Neural cell (in vitro differentiated cells): ENCODE data around the gene MAPK8IP3. TPM values are rescaled to one million over a fixed set of nuclear protein-coding genes. Genes with fewer than 3 reads are reported as not detected.

Source experiments
- H2AFZ ChIP-seq: fragments of 200-600, 300-800 bp; sonication (generic), shearing (Covaris generic); 2 replicates; pipeline ENCODE4 v1.6.0; 2014; ENCODE audit warnings: low read depth, mild to moderate bottlenecking, antibody characterized with exemption, low read length, moderate library complexity
- H3F3A ChIP-seq: fragments of 200-600 bp; shearing (Covaris generic); 2 replicates; pipeline ENCODE4 v1.6.1; 2016; ENCODE audit warnings: mild to moderate bottlenecking, moderate library complexity, mixed read lengths, antibody characterized with exemption, low read length; ENCODE audit not compliant: insufficient read depth, poor library complexity, severe bottlenecking
- H3K27ac ChIP-seq: fragments of 200-600, 300-800 bp; sonication (generic), shearing (Covaris generic); 2 replicates; pipeline ENCODE4 v1.5.1; 2014; ENCODE audit warnings: mild to moderate bottlenecking, low read length, moderate library complexity
- H3K27me3 ChIP-seq: fragments of 300-800, 200-600 bp; sonication (generic), shearing (Covaris generic); 2 replicates; pipeline ENCODE4 v1.6.0; 2014; ENCODE audit warnings: mild to moderate bottlenecking, low read depth, low read length, moderate library complexity; ENCODE audit not compliant: insufficient read depth
- H3K36me3 ChIP-seq: fragments of 300-800, 200-600 bp; sonication (generic), shearing (Covaris generic); 2 replicates; pipeline ENCODE4 v1.5.1; 2014; ENCODE audit warnings: mild to moderate bottlenecking, antibody characterized with exemption, low read length, moderate library complexity; ENCODE audit not compliant: insufficient read depth
- H3K4me2 ChIP-seq: fragments of 300-800, 200-600 bp; sonication (generic), shearing (Covaris generic); 2 replicates; pipeline ENCODE4 v1.6.0; 2014; ENCODE audit warnings: mild to moderate bottlenecking, low read length
- H3K4me3 ChIP-seq: fragments of 300-800, 200-600 bp; sonication (generic), shearing (Covaris generic); 2 replicates; pipeline ENCODE4 v1.5.1; 2014; ENCODE audit warnings: mild to moderate bottlenecking, low read length, moderate library complexity
- H3K79me2 ChIP-seq: fragments of 200-600 bp; shearing (Covaris generic); replicated peaks from 2 replicates; pipeline ENCODE4 v1.6.0; 2014; ENCODE audit warnings: mild to moderate bottlenecking, low read length, moderate library complexity; ENCODE audit not compliant: insufficient read depth
- H3K9ac ChIP-seq: fragments of 300-800, 200-600 bp; sonication (generic), shearing (Covaris generic); 2 replicates; pipeline ENCODE4 v1.6.1; 2016; ENCODE audit warnings: mild to moderate bottlenecking, low read length, mixed read lengths
- H3K9me2 ChIP-seq: fragments of 200-600 bp; shearing (Covaris generic); 2 replicates; pipeline ENCODE4 v1.6.1; 2016; ENCODE audit warnings: mild to moderate bottlenecking, low read length, mixed read lengths; ENCODE audit not compliant: insufficient read depth
- H3K9me3 ChIP-seq: fragments of 200-600, 300-800 bp; sonication (generic), shearing (Covaris generic); 2 replicates; pipeline ENCODE4 v1.6.1; 2016; ENCODE audit warnings: mild to moderate bottlenecking, mixed run types, low read length, moderate library complexity, mixed read lengths
- H4K20me1 ChIP-seq: fragments of 200-600 bp; shearing (Covaris generic); 2 replicates; pipeline ENCODE4 v1.6.1; 2016; ENCODE audit warnings: mild to moderate bottlenecking, mixed run types; ENCODE audit not compliant: insufficient read depth
- CTCF ChIP-seq: fragments of 450-650 bp; IDR thresholded peaks from 2 replicates; pipeline ENCODE4 v1.5.1; 2014; ENCODE audit warnings: antibody characterized with exemption, mild to moderate bottlenecking, moderate library complexity; ENCODE audit not compliant: poor library complexity, severe bottlenecking
- EP300 ChIP-seq: fragments of 450-650 bp; conservative IDR thresholded peaks from 2 replicates; pipeline ENCODE4 v1.6.1; 2014; ENCODE audit warnings: antibody characterized with exemption, mild to moderate bottlenecking, moderate library complexity; ENCODE audit not compliant: poor library complexity, severe bottlenecking
- EZH2 ChIP-seq: fragments of 200-600, 300-800 bp; shearing (Covaris generic), sonication (generic); IDR thresholded peaks from 2 replicates; pipeline ENCODE4 v1.6.1; 2014; ENCODE audit warnings: antibody characterized with exemption, low read length, borderline replicate concordance, mild to moderate bottlenecking; ENCODE audit not compliant: insufficient read depth, poor library complexity, severe bottlenecking
- MXI1 ChIP-seq: fragments of 450-650 bp; conservative IDR thresholded peaks from 2 replicates; pipeline ENCODE4 v1.6.1; 2014; ENCODE audit warnings: antibody characterized with exemption, mild to moderate bottlenecking; ENCODE audit not compliant: poor library complexity, severe bottlenecking
- POLR2AphosphoS5 ChIP-seq: IDR thresholded peaks from 2 replicates; pipeline ENCODE4 v1.6.1; 2012
- RAD21 ChIP-seq: fragments of 450-650 bp; conservative IDR thresholded peaks from 2 replicates; pipeline ENCODE4 v1.6.1; 2014; ENCODE audit warnings: antibody characterized with exemption, mild to moderate bottlenecking, moderate library complexity
- REST ChIP-seq: IDR thresholded peaks from 2 replicates; pipeline ENCODE4 v1.6.1; 2012; ENCODE audit warnings: borderline replicate concordance
- SMC3 ChIP-seq: fragments of 450-650 bp; conservative IDR thresholded peaks from 2 replicates; pipeline ENCODE4 v1.6.1; 2014; ENCODE audit warnings: antibody characterized with exemption, mild to moderate bottlenecking, moderate library complexity; ENCODE audit not compliant: poor library complexity
- TAF1 ChIP-seq: IDR thresholded peaks from 2 replicates; pipeline ENCODE4 v1.6.1; 2012; ENCODE audit warnings: low read depth
- polyA plus RNA-seq: library from polyadenylated mRNA; depleted of rRNA; stranded (reverse); fragments of >200 nt; gene quantifications from 2 replicates; pipeline ENCODE4 v1.2.3, GENCODE V29; 2014

The MAPK8IP3 gene
- polyA plus RNA-seq, 1 donor from 2014 or later = 51.0 TPM

- Histone ChIP-seq H4K20me1 (no peaks in the 10 kb centered on the region), H3K4me3 (peak overlapping the region; percentile 99), H3K79me2 (peaks cover 67% of the 10 kb centered on the region), H3K9me2 (no peaks in the 10 kb centered on the region), H3K9me3 (no peaks in the 10 kb centered on the region), H3K9ac (peak overlapping the region; percentile 97), H3K36me3 (no peaks in the 10 kb centered on the region), H2AFZ (no peak overlapping the region), H3F3A (peaks cover 4% of the 10 kb centered on the region), H3K4me2 (peak overlapping the region; percentile 68), H3K27ac (no peak overlapping the region), H3K27me3 (no peaks in the 10 kb centered on the region)
- no peak for TF ChIP-seq EZH2
- no peak for TF ChIP-seq REST
- no peak for TF ChIP-seq MXI1
- TF ChIP-seq CTCF = no peak
- no peak for TF ChIP-seq POLR2AphosphoS5
- TF ChIP-seq EP300 = no peak
- TF ChIP-seq RAD21 = no peak
- no peak for TF ChIP-seq SMC3
- no peak for TF ChIP-seq TAF1
Observed at GRCh38 chr16:1708768-1709180, 2.8 kb downstream of the MAPK8IP3 start.

GRCh38 chr16:1709356-1709755, 3.4 kb downstream of the MAPK8IP3 start:
- H3K9me3 ChIP-seq = no peaks in the 10 kb centered on the region
- TF ChIP-seq MXI1 = no peak
- H3K36me3 ChIP-seq = no peaks in the 10 kb centered on the region
- H3K9me2 ChIP-seq = no peaks in the 10 kb centered on the region
- no peaks in the 10 kb centered on the region for H4K20me1 ChIP-seq
- no peaks in the 10 kb centered on the region for H3K27me3 ChIP-seq
- H2AFZ ChIP-seq = no peak overlapping the region
- no peak overlapping the region for H3K9ac ChIP-seq
- no peak overlapping the region for H3K27ac ChIP-seq
- no peak overlapping the region for H3K4me2 ChIP-seq
- peaks cover 4% of the 10 kb centered on the region for H3F3A ChIP-seq
- H3K79me2 ChIP-seq = peaks cover 72% of the 10 kb centered on the region
- H3K4me3 ChIP-seq = peak overlapping the region; percentile 99
